Measurements from ENCODE around the gene SEMA6D.

- TF ChIP-seq POLR2A (IDR thresholded peaks at IDR 0.05) (no peak), CTCF (IDR thresholded peaks at IDR 0.05) (no peak), EP300 (IDR thresholded peaks at IDR 0.05; ENCODE audit: low read depth) (no peak)
Measured at GRCh38 chr15:47757331-47757730, 40.0 kb downstream of the SEMA6D start.

Measured in transverse colon (tissue), 3 donors.